ENCODE measurements around the gene GRIN3A. TPM values are rescaled to one million over a fixed set of nuclear protein-coding genes. Genes with fewer than 3 reads are reported as not detected.

The GRIN3A gene
- total RNA-seq, 1 donor = not detected

DNA sequence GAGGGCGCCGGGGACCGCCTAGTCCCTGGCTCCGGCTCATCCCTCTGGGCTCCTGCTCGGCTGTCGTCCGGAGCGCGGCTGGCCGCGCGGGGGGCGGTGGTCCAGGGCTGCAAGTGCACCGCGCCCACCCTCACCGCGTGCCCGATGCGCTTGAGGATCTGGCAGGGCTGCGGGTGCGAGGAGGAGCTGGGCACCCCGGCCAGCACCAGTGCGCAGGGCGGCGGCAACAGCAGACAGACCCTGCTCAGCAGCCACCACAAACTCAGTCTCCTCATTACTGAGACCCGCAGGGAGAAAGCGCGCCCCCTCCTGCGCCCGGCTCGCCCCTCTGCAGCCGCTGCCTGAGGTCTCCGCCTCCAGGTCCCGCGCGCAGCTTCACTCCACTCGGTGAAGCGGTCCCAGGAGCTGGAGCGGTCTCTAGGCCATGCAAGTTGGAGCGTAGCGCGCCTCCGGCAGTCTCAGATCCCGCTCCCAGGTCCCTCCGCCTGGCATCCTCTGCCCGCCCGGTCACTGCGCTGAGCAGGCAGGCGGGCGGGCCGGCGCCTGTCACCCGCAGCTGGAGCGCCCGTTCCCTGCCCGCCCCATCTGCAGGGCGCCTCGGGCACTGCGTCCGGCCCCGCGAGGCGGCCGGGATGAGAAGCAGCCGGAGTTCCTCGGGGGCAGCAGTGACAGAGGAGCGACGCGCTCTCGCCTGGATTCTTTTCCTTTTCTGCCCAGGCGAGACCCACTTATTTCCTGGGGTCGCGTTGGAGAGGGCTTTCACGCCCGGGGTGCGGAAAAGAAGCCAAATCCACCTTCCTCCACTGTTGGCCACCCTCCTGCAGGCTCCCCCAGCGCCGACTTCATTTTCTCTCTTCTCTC, 512 bp downstream of the GRIN3A start:
- no peaks in the 10 kb centered on the region for H3K79me2 ChIP-seq (ENCODE audit: insufficient read depth, low read length)
- H3K4me1 ChIP-seq (ENCODE audit: insufficient read depth, low read length) = no peaks in the 10 kb centered on the region
- H3K4me2 ChIP-seq (ENCODE audit: insufficient read depth, low read length) = no peak overlapping the region
- no peaks in the 10 kb centered on the region for H4K20me1 ChIP-seq (ENCODE audit: insufficient read depth, low read length)
- H3K4me3 ChIP-seq (ENCODE audit: insufficient read depth, low read length) = no peak overlapping the region
- H3K36me3 ChIP-seq (ENCODE audit: insufficient read depth, low read length) = no peaks in the 10 kb centered on the region
- DNase-seq (ENCODE audit: insufficient read length, low spot score, missing footprints) = peak; percentile 50
- TF ChIP-seq, protein P1, sequence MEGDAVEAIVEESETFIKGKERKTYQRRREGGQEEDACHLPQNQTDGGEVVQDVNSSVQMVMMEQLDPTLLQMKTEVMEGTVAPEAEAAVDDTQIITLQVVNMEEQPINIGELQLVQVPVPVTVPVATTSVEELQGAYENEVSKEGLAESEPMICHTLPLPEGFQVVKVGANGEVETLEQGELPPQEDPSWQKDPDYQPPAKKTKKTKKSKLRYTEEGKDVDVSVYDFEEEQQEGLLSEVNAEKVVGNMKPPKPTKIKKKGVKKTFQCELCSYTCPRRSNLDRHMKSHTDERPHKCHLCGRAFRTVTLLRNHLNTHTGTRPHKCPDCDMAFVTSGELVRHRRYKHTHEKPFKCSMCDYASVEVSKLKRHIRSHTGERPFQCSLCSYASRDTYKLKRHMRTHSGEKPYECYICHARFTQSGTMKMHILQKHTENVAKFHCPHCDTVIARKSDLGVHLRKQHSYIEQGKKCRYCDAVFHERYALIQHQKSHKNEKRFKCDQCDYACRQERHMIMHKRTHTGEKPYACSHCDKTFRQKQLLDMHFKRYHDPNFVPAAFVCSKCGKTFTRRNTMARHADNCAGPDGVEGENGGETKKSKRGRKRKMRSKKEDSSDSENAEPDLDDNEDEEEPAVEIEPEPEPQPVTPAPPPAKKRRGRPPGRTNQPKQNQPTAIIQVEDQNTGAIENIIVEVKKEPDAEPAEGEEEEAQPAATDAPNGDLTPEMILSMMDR (IDR thresholded peaks at IDR 0.05; ENCODE audit: extremely low read depth, low read depth, low read length) = no peak
- H3K27ac ChIP-seq (ENCODE audit: low read depth, low read length) = no peak overlapping the region
- H2AFZ ChIP-seq (ENCODE audit: low read length) = no peak overlapping the region
- H3K9me3 ChIP-seq (ENCODE audit: low read depth, low read length) = no peaks in the 10 kb centered on the region
- no peaks in the 10 kb centered on the region for H3K27me3 ChIP-seq (ENCODE audit: insufficient read depth, low read length)

GRCh38 chr9:101737165-101737704, 1.2 kb downstream of the GRIN3A start:
- TF ChIP-seq, protein P1 (IDR thresholded peaks at IDR 0.05; ENCODE audit: extremely low read depth, low read depth, low read length) = no peak
- Histone ChIP-seq H3K27me3 (ENCODE audit: insufficient read depth, low read length) (no peaks in the 10 kb centered on the region), H3K4me3 (ENCODE audit: insufficient read depth, low read length) (no peak overlapping the region), H3K36me3 (ENCODE audit: insufficient read depth, low read length) (no peaks in the 10 kb centered on the region), H2AFZ (ENCODE audit: low read length) (no peak overlapping the region), H4K20me1 (ENCODE audit: insufficient read depth, low read length) (no peaks in the 10 kb centered on the region), H3K79me2 (ENCODE audit: insufficient read depth, low read length) (no peaks in the 10 kb centered on the region), H3K9me3 (ENCODE audit: low read depth, low read length) (no peaks in the 10 kb centered on the region), H3K27ac (ENCODE audit: low read depth, low read length) (no peak overlapping the region), H3K4me1 (ENCODE audit: insufficient read depth, low read length) (no peaks in the 10 kb centered on the region), H3K4me2 (ENCODE audit: insufficient read depth, low read length) (no peak overlapping the region)
- DNase-seq (ENCODE audit: insufficient read length, low spot score, missing footprints) = peak; percentile 13

GRCh38 chr9:101736717-101737116, 1.7 kb downstream of the GRIN3A start:
- H3K27ac ChIP-seq (ENCODE audit: low read depth, low read length) = no peak overlapping the region
- H3K9me3 ChIP-seq (ENCODE audit: low read depth, low read length) = no peaks in the 10 kb centered on the region
- H3K36me3 ChIP-seq (ENCODE audit: insufficient read depth, low read length) = no peaks in the 10 kb centered on the region
- no peaks in the 10 kb centered on the region for H3K27me3 ChIP-seq (ENCODE audit: insufficient read depth, low read length)
- no peaks in the 10 kb centered on the region for H3K4me1 ChIP-seq (ENCODE audit: insufficient read depth, low read length)
- no peak overlapping the region for H2AFZ ChIP-seq (ENCODE audit: low read length)
- no peak overlapping the region for H3K4me3 ChIP-seq (ENCODE audit: insufficient read depth, low read length)
- no peaks in the 10 kb centered on the region for H4K20me1 ChIP-seq (ENCODE audit: insufficient read depth, low read length)
- no peaks in the 10 kb centered on the region for H3K79me2 ChIP-seq (ENCODE audit: insufficient read depth, low read length)
- DNase-seq (ENCODE audit: insufficient read length, low spot score, missing footprints) = peak; percentile 37
- H3K4me2 ChIP-seq (ENCODE audit: insufficient read depth, low read length) = no peak overlapping the region
- TF ChIP-seq, protein P1 (IDR thresholded peaks at IDR 0.05; ENCODE audit: extremely low read depth, low read depth, low read length) = no peak

DNA sequence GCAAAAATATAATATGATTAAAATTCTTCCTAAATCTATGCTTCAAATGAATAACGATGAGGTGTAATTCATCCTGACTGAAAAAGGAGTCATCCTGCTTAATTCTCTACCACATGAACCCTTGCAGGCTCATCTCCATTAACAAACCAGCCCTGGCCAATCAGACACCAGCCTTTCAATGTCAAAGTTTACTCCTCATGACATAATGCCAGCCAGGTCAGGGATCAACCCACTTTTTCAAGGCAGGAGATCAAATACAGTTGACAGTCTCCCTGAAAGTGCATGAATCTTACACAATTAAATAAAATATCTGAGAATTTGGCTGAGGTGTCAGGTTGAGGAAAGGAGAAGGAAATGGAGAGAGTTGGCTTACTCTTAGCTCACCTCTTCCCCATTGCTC, 7.0 kb downstream of the GRIN3A start:
- no peak overlapping the region for H3K4me2 ChIP-seq (ENCODE audit: insufficient read depth, low read length)
- no peak overlapping the region for H3K4me3 ChIP-seq (ENCODE audit: insufficient read depth, low read length)
- no peaks in the 10 kb centered on the region for H3K4me1 ChIP-seq (ENCODE audit: insufficient read depth, low read length)
- H3K36me3 ChIP-seq (ENCODE audit: insufficient read depth, low read length) = no peaks in the 10 kb centered on the region
- H2AFZ ChIP-seq (ENCODE audit: low read length) = no peak overlapping the region
- H3K79me2 ChIP-seq (ENCODE audit: insufficient read depth, low read length) = no peaks in the 10 kb centered on the region
- TF ChIP-seq, protein P1 (IDR thresholded peaks at IDR 0.05; ENCODE audit: extremely low read depth, low read depth, low read length) = no peak
- H3K27me3 ChIP-seq (ENCODE audit: insufficient read depth, low read length) = no peaks in the 10 kb centered on the region
- no peaks in the 10 kb centered on the region for H3K9me3 ChIP-seq (ENCODE audit: low read depth, low read length)
- H4K20me1 ChIP-seq (ENCODE audit: insufficient read depth, low read length) = no peaks in the 10 kb centered on the region
- no peak overlapping the region for H3K27ac ChIP-seq (ENCODE audit: low read depth, low read length)
- no peak for DNase-seq (ENCODE audit: insufficient read length, low spot score, missing footprints)

Measured in osteoblast (primary cell).